ENCODE results near the gene SEC61B.

DNA sequence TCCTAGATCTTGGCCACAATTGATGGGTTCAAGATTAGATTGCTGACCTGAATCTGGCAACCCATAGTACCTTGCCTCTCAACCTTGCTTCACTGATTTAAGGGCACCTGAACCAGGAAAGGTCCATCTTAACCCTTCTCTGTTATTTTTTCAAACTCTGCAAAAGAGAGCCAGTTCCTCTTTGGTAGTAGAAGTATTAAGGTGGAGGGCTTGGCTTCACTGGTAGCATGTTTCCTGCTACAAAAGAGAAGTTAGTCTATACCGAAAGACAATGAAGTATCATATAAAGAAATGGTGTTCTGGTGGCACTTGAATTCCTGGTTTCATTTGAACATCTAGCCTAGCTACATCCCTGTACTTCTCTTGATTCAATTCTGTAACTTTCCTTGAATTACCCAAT, 8.9 kb upstream of the SEC61B start:
- TF ChIP-seq ZNF274 (IDR thresholded peaks at IDR 0.05; ENCODE audit: insufficient read depth, insufficient read length) (no peak), POLR2A (IDR thresholded peaks at IDR 0.05; ENCODE audit: low read depth, low read length) (no peak), EZH2 (IDR thresholded peaks at IDR 0.05; ENCODE audit: borderline replicate concordance, control insufficient read depth, low read depth, low read length) (no peak), TAF1 (IDR thresholded peaks at IDR 0.05; ENCODE audit: borderline replicate concordance, low read depth, low read length) (no peak), MAX (IDR thresholded peaks at IDR 0.05; ENCODE audit: low read depth, low read length) (no peak), DPF2 (IDR thresholded peaks at IDR 0.05) (no peak), MTA3 (IDR thresholded peaks at IDR 0.05; ENCODE audit: borderline replicate concordance, low read length) (no peak), TCF7 (IDR thresholded peaks at IDR 0.05; ENCODE audit: borderline replicate concordance) (no peak)
- TF ChIP-seq, protein P1, sequence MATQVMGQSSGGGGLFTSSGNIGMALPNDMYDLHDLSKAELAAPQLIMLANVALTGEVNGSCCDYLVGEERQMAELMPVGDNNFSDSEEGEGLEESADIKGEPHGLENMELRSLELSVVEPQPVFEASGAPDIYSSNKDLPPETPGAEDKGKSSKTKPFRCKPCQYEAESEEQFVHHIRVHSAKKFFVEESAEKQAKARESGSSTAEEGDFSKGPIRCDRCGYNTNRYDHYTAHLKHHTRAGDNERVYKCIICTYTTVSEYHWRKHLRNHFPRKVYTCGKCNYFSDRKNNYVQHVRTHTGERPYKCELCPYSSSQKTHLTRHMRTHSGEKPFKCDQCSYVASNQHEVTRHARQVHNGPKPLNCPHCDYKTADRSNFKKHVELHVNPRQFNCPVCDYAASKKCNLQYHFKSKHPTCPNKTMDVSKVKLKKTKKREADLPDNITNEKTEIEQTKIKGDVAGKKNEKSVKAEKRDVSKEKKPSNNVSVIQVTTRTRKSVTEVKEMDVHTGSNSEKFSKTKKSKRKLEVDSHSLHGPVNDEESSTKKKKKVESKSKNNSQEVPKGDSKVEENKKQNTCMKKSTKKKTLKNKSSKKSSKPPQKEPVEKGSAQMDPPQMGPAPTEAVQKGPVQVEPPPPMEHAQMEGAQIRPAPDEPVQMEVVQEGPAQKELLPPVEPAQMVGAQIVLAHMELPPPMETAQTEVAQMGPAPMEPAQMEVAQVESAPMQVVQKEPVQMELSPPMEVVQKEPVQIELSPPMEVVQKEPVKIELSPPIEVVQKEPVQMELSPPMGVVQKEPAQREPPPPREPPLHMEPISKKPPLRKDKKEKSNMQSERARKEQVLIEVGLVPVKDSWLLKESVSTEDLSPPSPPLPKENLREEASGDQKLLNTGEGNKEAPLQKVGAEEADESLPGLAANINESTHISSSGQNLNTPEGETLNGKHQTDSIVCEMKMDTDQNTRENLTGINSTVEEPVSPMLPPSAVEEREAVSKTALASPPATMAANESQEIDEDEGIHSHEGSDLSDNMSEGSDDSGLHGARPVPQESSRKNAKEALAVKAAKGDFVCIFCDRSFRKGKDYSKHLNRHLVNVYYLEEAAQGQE (IDR thresholded peaks at IDR 0.05; ENCODE audit: low read depth, low read length) = no peak
- TF ChIP-seq, protein P2, sequence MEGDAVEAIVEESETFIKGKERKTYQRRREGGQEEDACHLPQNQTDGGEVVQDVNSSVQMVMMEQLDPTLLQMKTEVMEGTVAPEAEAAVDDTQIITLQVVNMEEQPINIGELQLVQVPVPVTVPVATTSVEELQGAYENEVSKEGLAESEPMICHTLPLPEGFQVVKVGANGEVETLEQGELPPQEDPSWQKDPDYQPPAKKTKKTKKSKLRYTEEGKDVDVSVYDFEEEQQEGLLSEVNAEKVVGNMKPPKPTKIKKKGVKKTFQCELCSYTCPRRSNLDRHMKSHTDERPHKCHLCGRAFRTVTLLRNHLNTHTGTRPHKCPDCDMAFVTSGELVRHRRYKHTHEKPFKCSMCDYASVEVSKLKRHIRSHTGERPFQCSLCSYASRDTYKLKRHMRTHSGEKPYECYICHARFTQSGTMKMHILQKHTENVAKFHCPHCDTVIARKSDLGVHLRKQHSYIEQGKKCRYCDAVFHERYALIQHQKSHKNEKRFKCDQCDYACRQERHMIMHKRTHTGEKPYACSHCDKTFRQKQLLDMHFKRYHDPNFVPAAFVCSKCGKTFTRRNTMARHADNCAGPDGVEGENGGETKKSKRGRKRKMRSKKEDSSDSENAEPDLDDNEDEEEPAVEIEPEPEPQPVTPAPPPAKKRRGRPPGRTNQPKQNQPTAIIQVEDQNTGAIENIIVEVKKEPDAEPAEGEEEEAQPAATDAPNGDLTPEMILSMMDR (IDR thresholded peaks at IDR 0.05 in 2 of 3, conservative IDR thresholded peaks at IDR 0.05 in 1 of 3; ENCODE audit: control insufficient read depth in 2 of 3, extremely low read depth in 1 of 3, insufficient read depth in 1 of 3, low read depth in 3 of 3, low read length in 3 of 3) = no peak
- TF ChIP-seq, protein P3, sequence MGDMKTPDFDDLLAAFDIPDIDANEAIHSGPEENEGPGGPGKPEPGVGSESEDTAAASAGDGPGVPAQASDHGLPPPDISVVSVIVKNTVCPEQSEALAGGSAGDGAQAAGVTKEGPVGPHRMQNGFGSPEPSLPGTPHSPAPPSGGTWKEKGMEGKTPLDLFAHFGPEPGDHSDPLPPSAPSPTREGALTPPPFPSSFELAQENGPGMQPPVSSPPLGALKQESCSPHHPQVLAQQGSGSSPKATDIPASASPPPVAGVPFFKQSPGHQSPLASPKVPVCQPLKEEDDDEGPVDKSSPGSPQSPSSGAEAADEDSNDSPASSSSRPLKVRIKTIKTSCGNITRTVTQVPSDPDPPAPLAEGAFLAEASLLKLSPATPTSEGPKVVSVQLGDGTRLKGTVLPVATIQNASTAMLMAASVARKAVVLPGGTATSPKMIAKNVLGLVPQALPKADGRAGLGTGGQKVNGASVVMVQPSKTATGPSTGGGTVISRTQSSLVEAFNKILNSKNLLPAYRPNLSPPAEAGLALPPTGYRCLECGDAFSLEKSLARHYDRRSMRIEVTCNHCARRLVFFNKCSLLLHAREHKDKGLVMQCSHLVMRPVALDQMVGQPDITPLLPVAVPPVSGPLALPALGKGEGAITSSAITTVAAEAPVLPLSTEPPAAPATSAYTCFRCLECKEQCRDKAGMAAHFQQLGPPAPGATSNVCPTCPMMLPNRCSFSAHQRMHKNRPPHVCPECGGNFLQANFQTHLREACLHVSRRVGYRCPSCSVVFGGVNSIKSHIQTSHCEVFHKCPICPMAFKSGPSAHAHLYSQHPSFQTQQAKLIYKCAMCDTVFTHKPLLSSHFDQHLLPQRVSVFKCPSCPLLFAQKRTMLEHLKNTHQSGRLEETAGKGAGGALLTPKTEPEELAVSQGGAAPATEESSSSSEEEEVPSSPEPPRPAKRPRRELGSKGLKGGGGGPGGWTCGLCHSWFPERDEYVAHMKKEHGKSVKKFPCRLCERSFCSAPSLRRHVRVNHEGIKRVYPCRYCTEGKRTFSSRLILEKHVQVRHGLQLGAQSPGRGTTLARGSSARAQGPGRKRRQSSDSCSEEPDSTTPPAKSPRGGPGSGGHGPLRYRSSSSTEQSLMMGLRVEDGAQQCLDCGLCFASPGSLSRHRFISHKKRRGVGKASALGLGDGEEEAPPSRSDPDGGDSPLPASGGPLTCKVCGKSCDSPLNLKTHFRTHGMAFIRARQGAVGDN (IDR thresholded peaks at IDR 0.05) = no peak

Measured in GM12878 (cell line).